ENCODE data around the gene MZB1.

MZB1 gene, protein sequence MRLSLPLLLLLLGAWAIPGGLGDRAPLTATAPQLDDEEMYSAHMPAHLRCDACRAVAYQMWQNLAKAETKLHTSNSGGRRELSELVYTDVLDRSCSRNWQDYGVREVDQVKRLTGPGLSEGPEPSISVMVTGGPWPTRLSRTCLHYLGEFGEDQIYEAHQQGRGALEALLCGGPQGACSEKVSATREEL

DNA sequence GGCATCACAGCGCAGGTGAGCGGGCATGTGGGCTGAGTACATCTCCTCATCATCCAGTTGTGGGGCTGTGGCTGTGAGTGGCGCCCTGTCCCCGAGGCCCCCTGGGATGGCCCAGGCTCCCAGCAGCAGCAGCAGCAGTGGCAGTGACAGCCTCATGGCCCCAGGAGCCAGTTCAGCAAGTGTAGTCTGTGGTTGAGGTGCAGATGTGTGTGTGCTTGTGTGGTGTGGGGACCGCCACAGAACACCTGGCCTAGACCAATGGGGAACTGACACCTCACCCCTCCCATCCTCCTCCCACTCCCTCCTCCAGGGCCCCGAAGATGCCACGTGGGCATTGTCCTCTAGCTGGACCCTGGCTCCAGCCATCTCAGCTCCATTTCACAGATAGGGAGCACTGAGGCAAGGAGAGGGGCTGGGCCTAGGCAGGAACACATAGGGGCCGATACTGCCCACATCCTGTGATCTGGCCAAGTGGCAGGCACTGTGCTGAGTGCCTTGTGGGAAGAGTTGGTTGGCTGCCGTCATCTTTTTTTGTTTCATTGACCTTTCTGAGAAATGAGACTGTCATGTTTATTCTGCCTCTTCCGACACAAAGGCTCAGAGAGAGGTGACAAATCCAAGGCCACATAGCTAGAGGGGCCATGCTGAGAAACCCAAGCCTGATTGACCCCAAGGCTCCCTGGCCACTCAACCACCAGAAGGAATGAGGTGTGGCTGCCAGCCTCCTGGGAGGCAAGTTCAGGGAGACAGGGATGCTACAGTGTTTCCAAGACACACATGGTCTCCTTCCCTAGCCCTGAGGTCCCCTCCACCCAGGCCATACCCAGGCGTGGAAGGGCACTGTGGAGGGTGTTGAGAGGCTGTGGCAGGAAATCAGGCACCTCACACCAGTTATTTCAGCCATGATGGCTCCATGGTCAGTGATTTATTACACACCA lies at the start of gene MZB1:
Gene MZB1 (minus strand): TSS at position 213 of the 938 bp plus-strand sequence. CDS start 57 bp downstream, at position 156.
- no peak for DNase-seq

DNA sequence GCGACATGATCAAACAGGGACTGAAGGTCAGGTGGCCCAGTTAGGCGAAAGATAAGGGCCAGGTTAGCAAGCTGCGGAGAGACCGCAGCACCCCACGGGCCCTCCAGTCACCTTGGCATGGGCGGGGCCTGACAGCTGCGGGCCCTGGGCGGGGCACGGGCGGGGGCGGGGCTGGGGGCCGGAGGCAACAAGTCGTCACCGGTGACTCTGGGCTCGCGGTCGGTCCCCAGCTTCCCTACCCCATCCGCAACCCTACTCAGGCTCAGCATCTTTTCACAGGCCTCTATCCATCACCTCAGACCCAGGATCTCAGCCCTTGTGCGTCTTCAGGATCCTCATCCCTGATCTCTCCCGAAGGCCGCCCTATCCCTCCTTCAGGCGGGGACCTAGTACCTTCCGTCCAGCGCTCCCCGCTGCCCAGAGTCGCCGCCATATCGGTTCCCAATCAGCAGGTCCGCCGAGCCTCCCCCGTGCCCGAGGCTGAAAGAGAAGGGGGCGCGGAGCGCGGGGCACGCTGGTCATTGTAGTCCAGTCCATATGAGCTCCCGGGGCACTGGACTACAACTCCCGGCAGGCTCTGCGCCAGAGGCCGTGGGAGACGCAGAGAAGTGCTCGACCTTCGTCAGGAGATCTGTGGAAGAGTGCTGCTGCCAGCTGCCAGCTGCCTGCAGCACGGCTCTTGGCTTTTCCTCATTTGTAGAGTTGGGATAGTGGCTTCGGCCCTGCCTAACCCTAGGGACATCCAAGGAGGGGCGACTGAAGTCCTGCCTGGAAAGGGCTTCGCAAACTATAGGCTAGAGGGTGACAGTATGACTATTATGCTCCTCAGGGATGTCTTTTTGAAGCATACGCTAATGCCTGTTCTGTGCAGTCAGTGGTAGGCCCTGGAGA lies 49.5 kb upstream of the MZB1 start, which contains the start of gene DNAJC18:
Gene DNAJC18 (minus strand): TSS at position 513 of the 891 bp plus-strand sequence. CDS start 80 bp downstream, at position 433.
- peak; percentile 92 for DNase-seq

DNA sequence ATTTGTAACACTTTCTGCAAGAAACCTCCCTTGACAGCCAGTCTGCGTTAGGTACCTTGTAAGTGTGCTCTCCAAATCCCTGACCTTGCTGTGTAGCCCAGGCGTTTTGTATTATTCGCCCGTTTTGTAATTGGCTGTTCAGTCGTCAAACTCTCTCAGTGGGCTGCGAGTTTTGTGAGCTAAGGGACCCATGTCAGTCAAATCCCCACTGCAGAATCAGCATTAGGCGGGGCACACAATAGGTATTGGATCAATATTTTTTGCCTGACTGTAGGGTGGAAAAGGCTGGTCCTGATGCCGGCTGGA lies 48.9 kb upstream of the MZB1 start:
- no peak for DNase-seq

DNA sequence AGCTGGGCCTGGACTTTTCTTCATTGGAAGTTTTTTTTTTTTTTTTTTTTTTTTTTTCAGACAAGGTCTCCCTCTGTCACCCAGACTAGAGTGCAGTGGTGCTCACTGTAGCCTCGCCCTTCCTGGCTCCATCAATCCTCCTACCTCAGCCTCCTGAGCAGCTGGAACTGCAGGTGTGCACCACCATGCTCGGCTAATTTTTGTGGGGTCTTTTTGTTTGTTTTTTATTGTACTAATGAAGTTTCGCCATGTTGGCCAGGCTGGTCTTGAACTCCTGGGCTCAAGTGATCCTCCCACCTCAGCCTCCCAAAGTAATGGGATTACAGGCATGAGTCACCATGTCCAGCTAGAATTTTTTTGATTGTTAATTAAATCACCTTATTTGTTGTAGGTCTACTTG lies 46.0 kb upstream of the MZB1 start:
- DNase-seq, result no peak

DNA sequence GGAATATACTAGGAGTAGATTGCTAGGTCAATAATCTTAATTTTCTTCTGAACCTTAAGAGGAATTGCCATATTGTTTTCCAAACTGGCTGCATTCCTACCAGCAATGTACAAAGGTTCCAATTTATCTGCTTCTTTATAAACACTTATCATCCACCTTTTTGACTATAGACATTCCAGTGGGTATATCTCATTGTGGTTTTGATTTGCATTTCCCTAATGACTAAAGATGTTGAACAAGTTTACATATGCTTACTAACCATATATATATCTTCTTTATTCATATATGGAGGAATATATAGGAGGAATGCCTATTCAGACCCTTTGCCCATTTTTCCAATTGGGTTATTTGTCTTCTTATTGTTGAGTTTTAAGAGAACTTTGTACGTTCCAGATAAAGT lies 42.0 kb upstream of the MZB1 start:
- DNase-seq, result no peak

DNA sequence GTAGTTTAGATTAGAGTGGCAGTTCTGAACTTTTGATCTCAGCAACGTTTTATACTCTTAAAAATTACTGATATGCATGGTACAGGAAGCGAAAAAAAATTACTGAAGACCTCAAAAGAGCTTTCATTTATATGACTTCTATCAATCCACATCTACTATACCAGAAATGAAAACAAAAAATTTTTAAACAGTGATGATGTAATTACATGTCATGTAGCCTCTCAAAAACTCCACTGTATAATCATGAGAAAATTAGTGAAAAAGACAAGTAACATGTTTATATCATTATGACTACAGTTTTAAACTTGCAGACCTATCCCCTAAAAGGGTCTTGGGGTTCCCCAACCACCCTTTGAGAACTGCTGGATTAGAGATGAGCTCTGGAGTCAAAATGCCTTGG lies 40.3 kb upstream of the MZB1 start:
- no peak for DNase-seq

DNA sequence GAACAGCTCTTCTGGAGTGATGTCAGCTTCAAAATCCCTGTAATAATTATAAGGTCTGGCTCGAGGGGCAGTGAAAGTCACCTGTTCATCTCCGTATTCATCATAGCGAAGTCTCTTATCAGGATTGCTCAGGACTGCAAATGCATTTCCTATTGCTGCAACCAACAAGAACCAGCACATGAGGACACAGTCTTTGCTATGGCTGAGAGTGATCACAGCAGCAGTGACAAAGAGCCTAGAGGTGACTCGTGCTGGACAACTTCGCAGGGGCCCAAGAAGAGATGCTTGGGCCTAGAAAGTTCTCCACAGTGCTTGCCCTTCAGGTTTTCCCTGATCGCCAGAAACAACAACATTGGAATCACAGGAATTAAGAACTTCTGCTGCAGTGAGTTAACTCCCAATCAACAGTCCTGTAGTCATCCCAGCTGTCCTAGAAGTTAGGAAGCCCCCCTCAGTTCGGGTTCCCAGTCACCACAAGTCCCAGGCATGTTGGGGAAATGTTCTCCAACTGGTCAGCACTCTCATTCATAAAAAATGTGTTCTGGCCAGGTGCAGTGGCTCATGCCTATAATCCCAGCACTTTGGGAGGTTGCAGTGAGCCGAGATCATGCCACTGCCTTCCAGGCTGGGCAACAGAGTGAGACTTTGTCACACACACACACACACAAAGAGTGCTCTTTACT lies 36.6 kb upstream of the MZB1 start:
- no peak for DNase-seq

DNA sequence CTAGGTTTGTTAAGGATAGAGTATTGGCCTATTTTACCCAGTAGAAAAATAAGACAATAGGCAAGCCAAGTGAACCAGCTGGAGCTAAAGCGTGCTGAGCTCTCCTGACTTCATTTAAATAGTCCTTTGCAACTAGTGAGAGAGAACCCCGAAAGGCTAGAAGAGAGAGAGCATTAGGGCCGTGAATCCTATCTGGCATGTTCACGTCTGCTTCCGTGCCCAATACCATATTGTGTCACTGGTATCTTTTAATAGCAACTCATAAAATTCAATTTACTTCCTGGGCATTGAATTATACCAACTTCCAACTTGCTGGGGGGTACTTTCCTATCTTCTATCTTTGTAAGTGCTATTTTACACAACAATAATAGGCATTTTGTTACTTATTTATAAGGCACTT lies 35.8 kb upstream of the MZB1 start:
- no peak for DNase-seq

DNA sequence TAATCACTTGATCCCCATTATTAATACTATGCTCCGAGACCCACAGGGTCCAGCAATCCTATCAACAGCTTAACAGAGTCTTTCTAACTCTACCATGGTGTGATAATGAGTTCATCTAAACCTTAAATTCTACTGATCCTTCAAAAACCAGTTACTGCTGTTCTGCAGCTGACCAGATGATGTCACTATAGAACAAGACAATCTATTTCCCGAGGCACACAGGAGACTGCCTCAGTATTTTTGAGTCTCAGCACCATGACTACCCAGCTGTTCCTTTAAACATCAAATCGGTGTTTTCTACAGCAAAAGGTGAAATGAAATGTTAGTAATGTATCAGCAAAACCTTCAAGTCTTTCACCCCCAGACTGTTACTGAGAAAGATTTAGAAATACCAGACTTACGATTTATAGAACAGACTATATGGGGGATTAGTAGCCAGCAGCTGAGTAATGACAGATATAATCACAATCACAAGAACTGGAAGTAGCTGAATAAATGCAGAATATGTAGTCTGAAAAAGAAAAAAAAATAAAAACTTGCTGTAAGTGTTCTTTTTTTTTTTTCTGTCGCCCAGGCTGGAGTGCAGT lies 32.7 kb upstream of the MZB1 start:
- peak; percentile 38 for DNase-seq

DNA sequence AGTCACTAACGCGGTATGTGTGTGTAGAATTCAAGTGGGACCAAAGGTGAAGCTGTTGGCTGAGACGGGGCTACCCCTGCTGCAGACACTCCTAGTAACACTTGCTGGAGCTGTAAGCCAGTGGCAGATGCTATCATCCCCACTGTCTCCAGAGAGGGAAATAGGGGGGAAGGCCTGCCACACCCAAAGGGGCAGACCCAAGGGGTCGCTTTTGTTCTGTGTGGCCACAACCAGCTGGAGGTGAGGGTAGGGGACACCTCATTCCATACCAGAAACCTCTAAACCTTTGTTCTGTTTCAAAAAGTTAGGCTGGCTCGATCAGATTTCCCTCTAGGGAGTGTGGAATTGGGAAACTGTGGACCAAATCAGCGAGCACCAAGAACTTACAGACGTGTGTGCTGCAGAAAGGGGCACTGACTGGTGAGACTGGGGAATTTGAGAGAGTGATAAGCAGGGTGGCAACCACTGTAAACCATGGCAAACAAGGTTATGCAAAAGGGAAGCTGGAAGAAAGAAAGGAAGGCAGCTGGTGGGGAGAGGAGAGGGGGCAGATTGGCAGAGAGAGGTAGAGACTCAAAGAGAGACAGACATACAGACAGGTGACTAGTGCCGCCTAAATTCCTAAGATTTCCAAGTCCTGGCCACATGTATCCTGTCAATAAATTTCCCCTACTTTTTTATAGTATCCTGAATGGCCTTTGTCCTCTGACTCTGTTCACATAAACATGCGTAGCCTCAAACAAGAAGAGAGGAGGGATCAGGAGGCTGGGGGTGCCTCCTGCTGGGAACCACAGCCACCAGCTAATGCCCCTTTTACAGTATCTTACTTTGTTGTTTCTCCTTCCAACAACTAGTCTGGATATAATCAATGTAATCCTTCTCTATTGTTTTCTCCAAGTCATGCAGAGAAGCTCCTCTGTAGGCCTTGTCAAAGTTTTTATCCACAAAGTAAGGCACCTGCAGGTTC lies 29.8 kb upstream of the MZB1 start:
- no peak for DNase-seq

DNA sequence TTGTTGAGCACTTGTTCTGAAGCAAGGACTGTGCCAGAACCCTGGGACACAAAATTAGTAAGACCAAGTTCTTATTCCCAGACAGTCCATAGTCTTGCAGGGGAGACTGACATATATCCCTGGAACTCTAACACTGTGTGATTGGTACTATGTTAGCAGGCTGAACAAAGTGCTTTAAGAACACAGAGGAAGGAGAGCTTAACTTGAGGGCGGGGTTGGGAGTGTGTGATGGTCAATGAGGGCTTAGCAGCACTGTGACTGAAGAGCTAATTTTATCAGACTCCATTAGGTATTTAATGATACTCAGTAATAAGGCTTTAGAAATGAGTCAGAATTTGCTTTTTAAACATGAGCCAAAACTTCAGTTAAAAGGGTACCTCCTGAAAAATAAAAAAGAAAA lies 29.1 kb upstream of the MZB1 start:
- DNase-seq, result no peak

DNA sequence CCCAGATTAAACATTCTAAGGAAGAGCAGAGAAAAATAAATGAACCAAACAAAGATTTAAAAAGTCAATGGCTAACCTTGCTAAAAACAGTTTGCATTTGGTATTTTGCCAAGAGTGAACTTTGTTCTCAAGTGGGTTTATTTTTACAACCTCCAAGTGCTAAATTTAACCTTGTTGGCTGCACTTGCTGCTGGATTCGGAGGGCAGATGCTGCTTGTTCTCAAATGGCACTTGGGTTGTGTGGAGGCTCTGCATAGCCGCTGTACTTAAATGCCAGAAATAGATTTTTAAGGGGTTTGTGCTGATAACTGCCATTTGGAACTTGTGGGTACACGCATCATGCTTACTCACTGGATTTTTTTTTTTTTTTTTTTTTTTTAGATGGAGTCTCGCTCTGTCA lies 27.5 kb upstream of the MZB1 start:
- DNase-seq, result no peak

DNA sequence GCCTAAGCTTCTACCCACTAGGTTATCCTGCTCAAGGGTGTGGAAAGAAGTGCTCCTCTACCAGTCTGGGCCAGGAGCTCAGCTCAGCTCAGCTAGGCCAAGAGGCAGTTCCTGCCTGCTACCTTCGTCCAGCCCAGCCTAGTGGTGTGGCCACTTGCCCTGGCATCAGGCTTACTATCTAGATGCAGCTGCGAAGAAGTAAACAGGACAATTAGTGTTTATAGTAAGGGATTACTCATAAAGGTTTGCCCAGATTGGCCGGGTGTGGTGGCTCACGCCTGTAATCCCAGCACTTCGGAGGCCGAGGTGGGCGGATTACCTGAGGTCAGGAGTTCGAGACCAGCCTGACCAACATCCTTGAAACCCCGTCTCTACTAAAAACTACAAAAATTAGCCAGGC lies 26.9 kb upstream of the MZB1 start:
- no peak for DNase-seq

DNA sequence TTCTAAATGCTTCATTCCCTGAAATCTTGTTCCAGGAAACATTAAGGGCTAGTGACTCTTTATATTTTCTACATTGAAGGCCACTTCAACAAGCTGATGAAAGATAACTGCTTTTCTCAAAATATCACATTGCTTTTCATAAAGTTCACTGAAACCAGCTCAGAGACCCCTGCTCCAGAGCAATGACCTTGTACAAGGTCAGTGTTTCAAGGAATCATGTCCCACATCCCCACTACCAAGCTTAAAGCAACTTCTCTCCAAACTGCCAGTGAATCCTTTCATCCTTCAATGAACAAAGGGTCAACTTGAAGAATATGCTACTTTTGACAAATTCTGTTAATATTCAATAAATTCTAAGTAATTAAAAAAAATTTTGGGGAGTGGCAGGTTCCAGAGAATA lies 26.2 kb upstream of the MZB1 start:
- no peak for DNase-seq

DNA sequence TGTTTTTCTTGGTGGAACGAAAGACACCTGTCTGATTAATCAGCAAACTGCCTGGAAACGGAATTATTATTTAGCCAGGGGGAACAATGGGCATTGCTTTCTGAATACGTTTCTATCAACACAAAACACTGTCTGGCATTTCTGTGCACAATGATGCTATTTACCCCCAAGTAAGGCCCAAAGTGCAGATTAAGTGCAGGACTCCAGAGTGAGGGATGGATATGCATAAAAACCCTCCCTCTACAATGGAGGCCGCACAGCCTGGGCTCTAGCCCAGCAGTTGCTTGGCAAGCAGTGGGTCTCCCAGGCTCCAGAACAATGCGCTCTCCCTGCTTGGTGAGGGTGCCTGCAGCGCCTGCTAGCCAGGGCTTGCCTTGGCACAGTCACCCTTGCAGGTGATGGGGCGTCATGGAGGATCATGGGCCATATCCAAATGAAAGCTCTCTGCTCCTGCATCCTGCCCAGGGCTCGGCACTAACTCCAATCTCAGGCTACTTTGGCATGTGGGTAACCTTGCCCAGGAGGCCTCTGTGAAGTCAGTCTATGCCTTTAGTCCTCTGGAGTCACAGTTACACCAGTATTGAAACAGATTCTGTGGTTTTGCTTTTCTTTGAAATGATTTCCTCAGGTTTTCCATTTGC lies 25.6 kb upstream of the MZB1 start:
- no peak for DNase-seq

DNA sequence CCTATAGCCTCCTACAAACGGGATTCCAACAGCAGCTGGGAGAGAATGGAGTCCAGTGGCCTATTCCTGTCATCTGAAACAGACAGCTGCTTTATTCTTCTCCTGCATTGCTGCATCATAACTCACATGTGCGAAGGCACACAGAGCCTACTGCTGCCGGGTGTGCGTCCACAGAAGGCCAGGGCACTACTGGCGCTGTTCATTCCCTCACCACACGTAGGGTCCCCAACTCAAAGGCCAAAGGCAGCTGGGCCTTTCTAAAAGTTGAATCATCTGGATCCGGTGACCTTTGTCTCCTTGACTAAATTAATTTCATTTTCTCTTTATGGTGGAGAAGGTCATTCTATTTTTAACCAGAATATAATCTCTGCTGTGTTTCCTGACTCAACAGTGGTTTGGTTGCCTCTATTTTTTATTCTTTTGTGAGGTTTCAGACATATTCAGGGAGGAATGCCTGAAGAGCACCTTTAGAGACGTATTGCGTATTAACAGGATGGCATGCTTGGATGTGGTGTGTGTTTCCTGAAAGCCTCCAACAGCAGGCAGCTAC lies 24.9 kb upstream of the MZB1 start:
- no peak for DNase-seq

DNA sequence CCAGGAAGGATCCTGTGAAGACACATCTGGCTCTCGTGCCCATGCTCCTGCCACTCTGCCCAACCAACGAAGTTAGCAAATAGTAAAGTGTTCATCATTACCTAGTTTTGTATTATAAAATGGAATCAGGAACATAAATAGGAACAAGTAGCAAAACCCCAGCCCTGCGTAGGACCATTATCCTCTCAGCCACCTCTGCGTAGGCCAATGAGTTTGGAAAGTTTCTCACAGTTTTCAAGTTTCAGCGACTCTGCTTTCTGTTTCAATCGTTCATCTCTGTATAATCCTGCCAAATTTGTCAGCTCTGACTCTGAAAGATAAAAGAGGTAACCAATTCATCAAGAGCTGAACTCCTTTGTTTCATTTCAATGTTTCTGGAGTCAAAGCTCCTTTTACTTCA lies 24.2 kb upstream of the MZB1 start:
- DNase-seq, result no peak

DNA sequence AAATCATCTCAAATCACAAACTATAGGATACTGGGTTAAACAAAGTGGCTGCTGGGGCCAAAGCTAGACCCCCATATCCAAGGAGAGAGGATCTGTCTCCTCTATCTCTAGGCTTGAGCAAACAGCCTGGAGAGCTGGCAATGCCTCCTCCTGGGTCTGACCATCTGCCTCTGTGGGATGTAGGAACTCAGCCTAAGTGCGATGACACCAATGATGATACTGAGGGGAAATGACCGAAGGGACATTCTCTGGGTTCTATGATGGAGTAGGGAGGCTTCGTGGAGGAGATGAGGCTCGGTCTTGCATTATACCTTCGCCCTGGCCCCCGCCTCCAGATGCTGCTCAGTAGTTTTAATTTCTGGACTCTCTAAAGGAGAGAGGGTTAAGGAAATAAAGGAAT lies 23.4 kb upstream of the MZB1 start:
- no peak for DNase-seq

DNA sequence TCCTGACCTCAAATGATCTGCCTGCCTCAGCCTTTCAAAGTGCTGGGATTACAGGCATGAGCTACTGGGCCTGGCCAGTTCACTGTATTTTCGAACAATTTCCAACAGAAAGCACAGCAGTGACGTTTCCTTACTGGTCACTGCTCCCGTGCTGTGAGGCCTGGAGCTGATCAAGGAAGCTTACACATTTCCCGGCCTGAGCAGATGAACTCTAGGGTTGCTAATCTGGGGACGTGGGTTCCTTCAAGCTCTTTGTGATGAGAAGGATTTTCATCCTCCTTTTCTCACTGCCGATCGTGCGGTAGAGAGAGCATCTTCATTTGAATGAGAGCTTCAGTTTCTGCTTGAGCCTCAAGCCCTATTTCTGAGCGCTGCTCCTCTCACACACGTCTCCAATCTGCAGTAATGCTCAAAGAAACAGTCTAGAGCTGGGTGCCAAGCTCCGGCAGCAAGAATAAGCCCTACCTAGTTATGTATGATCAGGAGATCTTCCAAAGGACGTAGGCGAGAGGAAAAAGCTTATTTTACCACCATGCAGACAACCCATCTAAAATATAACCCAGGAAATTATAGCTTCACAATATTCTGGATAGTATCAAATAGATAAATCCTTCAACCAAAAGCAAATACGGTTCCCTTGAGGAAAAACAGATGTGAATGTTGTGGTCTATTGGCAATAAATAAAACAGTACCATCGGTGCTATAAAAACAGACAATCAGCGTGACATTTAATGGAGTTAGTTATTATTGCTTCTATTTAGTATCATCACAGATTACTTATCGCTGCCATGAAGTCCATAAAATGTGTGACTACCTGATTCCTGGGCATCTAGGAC lies 21.5 kb upstream of the MZB1 start:
- no peak for DNase-seq

All from activated naive CD4-positive, alpha-beta T cell treated with anti-CD3 and anti-CD28 coated beads, Interleukin-2, amount 50 U/mL, for 16 hours (primary cell).